Measurements from ENCODE around the gene RHBDL3. TPM values are rescaled to one million over a fixed set of nuclear protein-coding genes. Genes with fewer than 3 reads are reported as not detected.

Gene RHBDL3
- total RNA-seq, 6 donors from 2014 or later, result 0.47 to 1.2 TPM; not detected in 4

DNA sequence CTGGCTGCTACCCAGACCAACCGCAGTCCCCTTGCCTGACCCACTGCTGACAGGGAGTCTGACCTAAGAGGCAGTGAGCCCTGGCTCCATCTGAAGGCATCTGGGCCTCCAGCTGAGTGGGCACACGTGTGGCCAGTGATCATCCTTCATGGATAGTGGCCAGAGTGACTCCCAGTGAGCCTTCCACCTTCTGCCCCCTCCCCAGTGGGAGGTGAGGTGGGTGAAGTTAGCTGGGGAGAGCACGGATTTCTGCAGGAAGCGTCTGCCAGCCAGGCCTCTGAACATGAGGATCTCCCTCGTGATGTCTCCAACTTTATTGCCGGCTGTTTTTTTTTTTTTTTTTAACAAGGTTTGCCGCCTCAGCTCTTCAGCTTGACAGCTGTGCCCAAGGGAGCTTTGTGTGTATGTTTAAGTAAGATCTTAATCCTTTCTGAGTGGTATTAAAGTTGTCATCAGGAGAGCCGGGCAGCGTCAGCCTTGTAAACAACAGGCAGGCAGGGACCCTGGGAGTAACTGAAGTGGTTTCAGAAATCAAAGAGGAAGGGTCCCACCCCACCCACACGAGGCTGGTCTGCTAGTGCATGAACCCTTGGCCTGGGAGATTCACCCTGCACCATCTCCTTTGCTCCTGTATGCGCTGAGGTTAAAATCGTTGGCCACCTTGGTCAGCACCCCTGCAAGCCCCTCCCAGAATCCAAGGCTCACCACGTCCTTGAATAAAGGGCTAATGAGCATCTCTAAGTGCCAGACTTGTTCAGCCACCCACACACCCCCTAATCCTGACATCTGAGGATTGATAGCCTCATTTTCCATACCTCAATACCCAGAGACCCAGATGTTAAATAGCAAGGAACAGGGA, 33.3 kb downstream of the RHBDL3 start:
- Histone ChIP-seq H3K27ac (no peak overlapping the region), H3K4me3 (no peak overlapping the region), H3K9me3 (no peaks in the 10 kb centered on the region), H3K27me3 (no peaks in the 10 kb centered on the region), H3K4me1 (no peaks in the 10 kb centered on the region), H3K36me3 (no peaks in the 10 kb centered on the region)
- WGBS, 2 donors, result 49 to 60% methylated on average over 11 to 13 of the region's 13 CpGs
- DNase-seq (no peak), ATAC-seq (ENCODE audit: low FRiP score in 2 of 2) (no peak)
- TF ChIP-seq POLR2A (IDR thresholded peaks at IDR 0.05) (no peak), POLR2AphosphoS5 (IDR thresholded peaks at IDR 0.05) (no peak)
- TF ChIP-seq, protein P1, sequence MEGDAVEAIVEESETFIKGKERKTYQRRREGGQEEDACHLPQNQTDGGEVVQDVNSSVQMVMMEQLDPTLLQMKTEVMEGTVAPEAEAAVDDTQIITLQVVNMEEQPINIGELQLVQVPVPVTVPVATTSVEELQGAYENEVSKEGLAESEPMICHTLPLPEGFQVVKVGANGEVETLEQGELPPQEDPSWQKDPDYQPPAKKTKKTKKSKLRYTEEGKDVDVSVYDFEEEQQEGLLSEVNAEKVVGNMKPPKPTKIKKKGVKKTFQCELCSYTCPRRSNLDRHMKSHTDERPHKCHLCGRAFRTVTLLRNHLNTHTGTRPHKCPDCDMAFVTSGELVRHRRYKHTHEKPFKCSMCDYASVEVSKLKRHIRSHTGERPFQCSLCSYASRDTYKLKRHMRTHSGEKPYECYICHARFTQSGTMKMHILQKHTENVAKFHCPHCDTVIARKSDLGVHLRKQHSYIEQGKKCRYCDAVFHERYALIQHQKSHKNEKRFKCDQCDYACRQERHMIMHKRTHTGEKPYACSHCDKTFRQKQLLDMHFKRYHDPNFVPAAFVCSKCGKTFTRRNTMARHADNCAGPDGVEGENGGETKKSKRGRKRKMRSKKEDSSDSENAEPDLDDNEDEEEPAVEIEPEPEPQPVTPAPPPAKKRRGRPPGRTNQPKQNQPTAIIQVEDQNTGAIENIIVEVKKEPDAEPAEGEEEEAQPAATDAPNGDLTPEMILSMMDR (IDR thresholded peaks at IDR 0.05), result no peak

DNA sequence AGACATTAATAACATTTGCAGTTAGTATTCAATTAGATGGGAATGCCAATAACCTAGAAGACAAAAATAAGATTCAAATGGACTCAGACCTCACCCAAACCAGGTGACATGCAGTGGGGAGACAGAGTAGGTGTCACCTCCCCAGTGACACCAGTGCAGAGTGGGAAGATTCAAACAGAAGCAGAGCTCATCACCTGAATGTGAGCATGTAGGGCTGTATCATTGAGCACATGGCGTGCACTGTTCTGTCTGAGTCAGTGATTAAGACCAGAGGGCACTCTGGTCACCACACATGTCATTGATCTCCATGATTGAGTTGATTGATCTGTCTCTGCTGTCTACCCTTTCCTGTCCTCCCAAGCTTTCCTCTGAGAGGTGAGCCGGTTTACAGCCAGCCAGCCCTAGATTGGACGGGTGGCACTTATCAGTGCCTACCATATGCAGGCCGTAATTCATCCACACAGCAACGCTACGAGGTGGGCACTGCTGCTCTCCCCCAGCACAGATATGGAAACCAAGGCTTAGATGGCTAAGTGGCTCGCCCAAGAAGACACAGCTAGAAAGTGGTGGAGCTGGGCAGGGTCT, 34.0 kb downstream of the RHBDL3 start:
- TF ChIP-seq, protein P1 (IDR thresholded peaks at IDR 0.05), result no peak
- TF ChIP-seq POLR2AphosphoS5 (IDR thresholded peaks at IDR 0.05), result no peak
- TF ChIP-seq EP300 (IDR thresholded peaks at IDR 0.05), result no peak
- TF ChIP-seq POLR2A (IDR thresholded peaks at IDR 0.05), result no peak
- Histone ChIP-seq H3K27ac (no peak overlapping the region), H3K27me3 (no peaks in the 10 kb centered on the region), H3K4me3 (no peak overlapping the region), H3K36me3 (no peaks in the 10 kb centered on the region), H3K4me1 (no peaks in the 10 kb centered on the region), H3K9me3 (no peaks in the 10 kb centered on the region)
- DNase-seq, result no peak
- WGBS, 2 donors, result 88 to 92% methylated on average over 3 to 7 of the region's 7 CpGs
- no peak for ATAC-seq (ENCODE audit: low FRiP score in 2 of 2)

DNA sequence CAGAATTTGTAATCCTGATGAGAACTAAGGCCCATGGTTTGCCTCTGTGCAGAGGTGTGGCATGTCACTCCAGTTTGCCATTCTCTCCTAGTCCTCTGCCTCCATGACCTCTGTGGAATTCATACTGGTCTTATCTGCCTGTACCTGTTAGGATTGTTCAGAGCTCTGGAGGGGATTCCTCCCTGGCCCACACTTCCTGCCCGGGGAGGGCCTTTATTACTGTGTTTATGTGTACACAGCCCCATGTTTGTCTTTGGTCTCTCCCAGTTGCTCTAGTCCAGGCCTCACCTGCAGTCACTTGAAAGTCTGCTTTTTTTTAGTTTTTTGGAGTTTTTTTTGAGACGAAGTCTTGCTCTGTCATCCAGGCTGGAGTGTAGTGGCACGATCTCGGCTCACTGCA, 36.4 kb downstream of the RHBDL3 start:
- Histone ChIP-seq H3K27ac (no peak overlapping the region), H3K9me3 (no peaks in the 10 kb centered on the region), H3K36me3 (no peaks in the 10 kb centered on the region), H3K27me3 (no peaks in the 10 kb centered on the region), H3K4me3 (no peak overlapping the region), H3K4me1 (no peaks in the 10 kb centered on the region)
- WGBS, 2 donors, result 76 to 83% methylated on average over 4 of the region's 4 CpGs
- TF ChIP-seq POLR2A (IDR thresholded peaks at IDR 0.05), result no peak
- TF ChIP-seq, protein P1 (IDR thresholded peaks at IDR 0.05), result no peak
- no peak for TF ChIP-seq EP300 (IDR thresholded peaks at IDR 0.05)
- TF ChIP-seq POLR2AphosphoS5 (IDR thresholded peaks at IDR 0.05), result no peak
- no peak for DNase-seq
- ATAC-seq (ENCODE audit: low FRiP score in 2 of 2), result no peak

DNA sequence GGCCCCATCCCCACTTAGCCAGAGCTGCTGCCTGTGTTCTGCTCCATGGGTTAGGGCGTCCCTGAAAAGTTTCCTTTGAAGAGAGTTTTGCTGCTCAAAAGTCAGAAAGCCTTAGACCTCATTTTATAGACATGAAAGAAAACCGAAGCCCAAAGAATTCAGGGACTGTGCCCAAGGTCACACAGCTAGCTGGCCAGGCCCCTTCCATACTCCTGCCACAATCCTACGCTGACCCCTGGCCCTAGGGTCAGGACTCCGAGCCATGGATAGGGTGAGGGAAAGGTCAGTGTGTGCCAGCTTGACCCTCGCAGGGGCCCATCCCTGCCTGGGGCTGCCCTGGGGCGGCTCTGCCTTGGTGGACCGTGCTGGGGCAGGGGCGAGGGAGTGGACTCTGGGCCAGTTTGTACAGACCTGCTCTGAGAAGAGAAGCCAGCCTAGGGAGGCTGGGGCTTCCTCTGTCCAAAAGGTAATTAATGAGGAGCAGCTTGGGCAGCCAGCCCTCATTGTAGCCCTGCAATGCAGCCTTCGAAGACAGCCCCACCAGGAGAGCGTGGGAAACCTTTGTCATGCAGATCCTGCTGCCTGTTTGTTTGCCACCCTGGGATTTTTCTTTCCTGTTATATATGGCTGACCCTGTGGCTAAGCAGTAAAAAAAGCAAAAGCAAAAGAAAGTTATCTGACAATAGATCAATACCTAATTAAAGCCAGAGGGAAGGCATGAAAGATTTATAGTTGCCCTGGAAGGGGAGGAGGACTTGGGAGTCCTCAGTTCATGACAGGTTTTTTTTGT, 37.4 kb downstream of the RHBDL3 start:
- Histone ChIP-seq H3K9me3 (no peaks in the 10 kb centered on the region), H3K27me3 (no peaks in the 10 kb centered on the region), H3K36me3 (no peaks in the 10 kb centered on the region), H3K4me3 (no peak overlapping the region), H3K4me1 (no peaks in the 10 kb centered on the region), H3K27ac (no peak overlapping the region)
- WGBS, 2 donors, result 81 to 85% methylated on average over 10 of the region's 10 CpGs
- no peak for TF ChIP-seq EP300 (IDR thresholded peaks at IDR 0.05)
- no peak for TF ChIP-seq POLR2AphosphoS5 (IDR thresholded peaks at IDR 0.05)
- TF ChIP-seq POLR2A (IDR thresholded peaks at IDR 0.05), result no peak
- TF ChIP-seq, protein P1 (IDR thresholded peaks at IDR 0.05), result no peak
- ATAC-seq (ENCODE audit: low FRiP score in 2 of 2) (no peak), DNase-seq (peak in 1 of 2 donors; percentile 37)
